ENCODE measurements around the gene JCHAIN.
A peak's percentile ranks its signal among the peaks of the same experiment; 100 is the strongest.
"Not testable (repeated sequence)": the region's sequence is repeated elsewhere in the genome, so short reads cannot be mapped to it uniquely, and the experiment has no call there.

Gene JCHAIN

DNA sequence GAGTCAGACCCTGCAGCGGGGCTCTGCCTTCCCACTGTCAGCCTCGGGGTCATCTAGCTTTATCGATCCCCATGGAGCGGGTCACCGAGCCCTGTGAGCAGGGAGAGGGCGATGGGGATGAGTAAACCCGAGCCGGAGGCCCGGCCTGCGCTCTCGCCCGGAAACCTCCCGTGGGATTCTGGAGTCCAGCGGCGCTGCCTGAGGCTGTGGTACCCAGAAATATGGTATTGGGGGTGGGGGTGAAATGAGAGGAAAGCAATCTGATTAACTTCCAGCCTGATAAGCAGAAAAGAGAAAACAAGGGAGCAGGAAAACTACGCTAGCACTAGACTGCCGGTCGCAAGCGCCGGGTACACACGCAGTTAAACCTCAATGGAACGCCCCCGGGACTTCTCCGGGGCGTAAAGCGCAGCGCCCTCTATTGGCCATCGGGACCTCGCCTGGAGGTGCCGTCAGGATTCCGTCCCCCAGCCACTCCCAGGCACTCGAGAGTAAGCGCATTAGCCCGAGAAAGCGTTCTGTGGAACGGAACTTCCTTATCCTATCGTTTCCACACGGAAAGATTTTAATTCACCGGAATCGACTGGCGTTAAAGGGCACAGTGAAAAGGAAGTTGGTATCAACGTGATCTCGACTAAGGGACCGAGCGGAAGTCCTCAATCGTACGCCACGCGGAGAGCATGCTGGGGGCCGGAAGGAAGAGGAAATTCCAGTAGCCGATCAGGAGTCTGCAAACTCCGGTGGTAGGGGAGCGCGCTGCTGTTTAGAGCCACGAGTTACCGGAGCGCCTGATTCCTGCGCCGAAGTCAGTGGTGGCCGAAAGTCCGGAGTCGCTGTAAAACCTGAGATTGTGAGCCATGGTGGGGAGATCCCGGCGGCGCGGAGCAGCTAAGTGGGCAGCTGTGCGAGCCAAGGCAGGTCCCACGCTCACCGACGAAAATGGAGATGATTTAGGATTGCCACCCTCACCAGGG is 21.8 kb upstream of the JCHAIN start, which contains the start of gene UTP3:
Gene UTP3 (plus strand): TSS at position 712 of the 974 bp plus-strand sequence. CDS start 146 bp downstream, at position 858.
- peak; percentile 83 for DNase-seq (ENCODE audit: low read depth)

DNA sequence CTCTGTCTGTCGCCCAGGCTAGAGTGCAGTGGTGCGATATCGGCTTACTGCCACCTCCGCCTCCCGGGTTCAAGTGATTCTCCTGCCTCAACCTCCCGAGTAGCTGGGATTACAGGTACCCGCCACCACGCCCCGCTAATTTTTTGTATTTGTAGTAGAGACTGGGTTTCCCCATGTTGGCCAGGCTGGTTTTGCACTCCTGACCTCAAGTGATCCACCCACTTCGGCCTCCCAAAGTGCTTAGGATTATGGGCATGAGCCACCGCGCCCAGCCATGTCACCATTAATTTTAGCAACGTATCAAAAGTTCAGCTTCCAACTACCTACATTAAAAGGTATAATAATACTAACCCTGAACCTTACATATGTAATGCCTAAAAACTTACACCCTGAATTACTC is 21.1 kb upstream of the JCHAIN start:
- DNase-seq (ENCODE audit: low read depth) = no peak

DNA sequence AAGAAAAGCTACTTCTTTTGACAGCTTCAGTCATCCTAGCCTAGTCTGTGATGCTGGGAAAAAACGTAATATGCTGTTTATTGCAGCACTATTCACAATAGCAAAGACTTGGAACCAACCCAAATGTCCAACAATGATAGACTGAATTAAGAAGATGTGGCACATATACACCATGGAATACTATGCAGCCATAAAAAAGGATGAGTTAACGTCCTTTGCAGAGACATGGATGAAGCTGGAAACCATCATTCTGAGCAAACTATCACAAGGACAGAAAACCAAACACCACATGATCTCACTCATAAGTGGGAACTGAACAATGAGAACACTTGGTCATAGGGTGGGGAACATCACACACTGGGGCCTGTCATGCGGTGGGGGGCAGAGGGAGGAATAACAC is 15.8 kb upstream of the JCHAIN start:
- DNase-seq (ENCODE audit: low read depth) = not testable (repeated sequence)

DNA sequence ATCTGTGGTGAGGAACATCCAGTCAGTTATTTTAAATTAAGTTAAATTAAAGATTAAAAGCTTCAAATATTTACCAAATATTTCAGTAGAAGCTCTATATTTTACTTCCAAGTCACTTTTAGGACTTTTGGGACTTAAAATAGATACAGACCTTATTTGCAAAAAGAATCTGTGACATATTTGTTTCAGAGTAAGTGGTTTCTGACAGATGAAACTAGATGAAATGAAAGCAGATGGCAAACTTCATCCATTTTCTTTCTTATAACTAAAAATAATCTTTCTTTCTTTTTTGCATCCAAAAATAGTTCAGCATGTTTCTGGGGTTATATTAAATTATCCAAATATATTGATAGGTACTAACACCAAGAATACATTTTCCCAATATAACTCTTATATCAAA is 15.4 kb upstream of the JCHAIN start:
- DNase-seq (ENCODE audit: low read depth) = no peak

DNA sequence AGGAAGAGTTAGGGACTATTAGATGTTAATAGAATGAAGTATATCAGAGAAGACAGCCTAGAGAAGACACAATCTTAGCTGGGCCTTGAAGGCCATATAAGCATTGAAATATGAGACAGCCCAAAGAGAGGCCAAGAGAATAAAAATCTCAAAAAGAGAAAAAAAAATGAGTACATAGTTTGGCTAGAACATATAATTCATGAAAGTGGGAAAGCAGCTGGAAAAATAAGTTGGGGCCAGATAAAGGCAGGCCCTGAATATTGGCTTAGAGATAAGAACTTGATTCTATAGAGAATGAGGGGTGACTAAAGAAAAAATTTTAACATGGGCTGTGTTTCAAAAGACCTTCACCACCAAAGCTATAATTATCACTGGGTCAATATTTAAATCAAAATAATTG is 14.6 kb upstream of the JCHAIN start:
- no peak for DNase-seq (ENCODE audit: low read depth)

DNA sequence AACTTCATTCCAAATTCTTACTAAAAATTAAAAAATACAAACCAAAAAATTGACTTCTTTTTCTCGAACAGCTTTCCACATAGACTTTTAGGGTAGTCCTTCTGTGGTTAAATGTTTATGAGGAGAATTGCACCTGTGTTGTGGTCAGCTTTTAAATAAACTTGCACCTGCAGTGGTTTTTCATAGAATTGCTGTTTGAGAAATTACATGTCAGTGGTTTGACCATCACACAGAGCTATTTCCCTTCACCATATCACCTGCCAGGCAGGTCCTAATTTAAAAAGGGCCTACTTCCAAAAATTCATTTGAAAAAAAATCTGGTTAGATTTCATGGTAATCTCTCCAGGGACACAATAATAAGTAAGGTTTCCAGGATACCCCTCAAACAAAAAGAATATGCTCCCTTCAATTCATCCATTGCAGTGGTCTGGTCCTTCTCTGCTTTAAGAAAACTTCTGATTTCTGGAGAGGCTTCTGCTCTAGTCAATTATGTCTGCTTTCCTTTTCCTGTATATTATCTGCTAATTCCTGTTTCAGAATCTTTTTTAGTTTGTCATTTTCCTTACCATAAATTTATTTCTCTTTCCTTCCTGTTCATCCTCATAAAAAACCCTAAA is 12.2 kb upstream of the JCHAIN start:
- DNase-seq (ENCODE audit: low read depth) = no peak

DNA sequence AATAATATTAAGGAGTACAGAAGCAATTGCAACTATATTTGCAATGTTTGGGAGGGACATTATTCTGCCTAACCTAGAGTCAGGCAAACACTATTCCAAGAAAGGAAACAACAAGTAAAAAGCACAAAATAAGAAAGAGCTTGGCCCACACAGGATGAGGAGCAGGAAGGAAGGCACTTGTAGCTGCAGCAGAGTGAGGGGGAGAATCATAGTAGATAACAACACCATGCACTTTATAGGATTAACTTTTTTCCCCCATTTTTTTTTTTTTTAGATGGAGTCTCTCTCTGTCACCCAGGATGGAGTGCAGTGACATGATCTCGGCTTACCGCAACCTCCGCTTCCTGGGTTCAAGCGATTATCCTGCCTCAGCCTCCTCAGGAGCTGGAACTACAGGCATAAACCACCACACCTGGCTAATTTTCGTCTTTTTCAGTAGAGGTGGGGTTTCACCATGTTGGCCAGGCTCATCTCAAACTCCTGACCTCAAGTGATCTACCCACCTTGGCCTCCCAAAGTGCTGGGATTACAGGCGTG is 10.3 kb upstream of the JCHAIN start:
- no peak for DNase-seq (ENCODE audit: low read depth)

DNA sequence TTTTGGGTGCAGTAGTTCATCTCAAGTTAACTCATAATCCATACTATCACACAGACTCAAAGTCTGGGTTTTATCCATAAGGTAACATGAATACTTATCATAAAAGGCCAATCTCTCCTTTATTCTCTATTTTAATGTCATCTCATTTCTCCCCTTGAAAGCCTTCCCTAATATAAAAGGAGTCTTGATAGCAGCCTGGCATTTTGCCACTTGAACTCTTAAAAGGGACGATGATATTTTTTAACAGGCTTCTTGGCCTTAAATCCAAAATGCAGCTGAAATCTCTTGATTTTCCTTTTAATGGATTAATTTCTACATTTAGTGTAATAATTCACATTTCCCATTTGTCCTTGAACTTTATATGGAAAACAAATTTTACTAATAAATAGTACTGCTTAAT is 8.4 kb upstream of the JCHAIN start:
- no peak for DNase-seq (ENCODE audit: low read depth)

DNA sequence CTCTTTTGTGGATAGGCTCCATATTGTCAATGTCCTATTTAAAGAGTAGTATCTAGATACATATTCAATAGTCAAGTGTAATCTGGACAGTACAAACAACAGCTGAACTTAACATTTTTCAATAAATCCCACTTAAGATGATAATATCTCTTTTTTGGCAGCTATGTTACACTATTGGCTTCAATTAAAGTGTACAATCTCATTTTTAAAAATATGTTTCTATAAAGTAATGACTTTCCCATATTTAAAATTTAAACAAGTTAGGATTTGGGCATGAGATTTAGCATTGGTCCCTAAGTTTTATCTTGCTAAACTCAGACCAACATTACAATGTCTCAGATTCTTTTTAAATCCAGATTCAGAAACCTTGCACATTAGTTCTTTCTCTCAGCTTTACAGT is 7.9 kb upstream of the JCHAIN start:
- no peak for DNase-seq (ENCODE audit: low read depth)

DNA sequence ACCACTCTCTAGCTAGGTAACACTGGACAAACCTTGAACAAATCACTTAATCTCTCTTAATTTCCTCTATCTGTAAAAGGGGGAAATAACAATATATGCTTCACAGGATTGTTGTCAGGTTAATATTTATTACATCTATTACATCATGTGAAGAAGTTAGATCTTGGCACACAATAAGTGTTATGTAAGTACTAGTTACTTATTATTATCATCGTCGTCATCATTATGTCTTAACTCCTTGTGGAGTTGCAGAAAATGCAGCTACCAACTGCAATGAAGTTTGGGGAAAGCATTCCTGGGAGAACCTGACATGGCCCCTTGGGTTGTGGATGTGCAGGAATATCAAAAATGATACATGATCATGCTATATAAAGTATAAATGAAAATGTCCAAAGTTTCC is 4.8 kb upstream of the JCHAIN start:
- no peak for DNase-seq (ENCODE audit: low read depth)

DNA sequence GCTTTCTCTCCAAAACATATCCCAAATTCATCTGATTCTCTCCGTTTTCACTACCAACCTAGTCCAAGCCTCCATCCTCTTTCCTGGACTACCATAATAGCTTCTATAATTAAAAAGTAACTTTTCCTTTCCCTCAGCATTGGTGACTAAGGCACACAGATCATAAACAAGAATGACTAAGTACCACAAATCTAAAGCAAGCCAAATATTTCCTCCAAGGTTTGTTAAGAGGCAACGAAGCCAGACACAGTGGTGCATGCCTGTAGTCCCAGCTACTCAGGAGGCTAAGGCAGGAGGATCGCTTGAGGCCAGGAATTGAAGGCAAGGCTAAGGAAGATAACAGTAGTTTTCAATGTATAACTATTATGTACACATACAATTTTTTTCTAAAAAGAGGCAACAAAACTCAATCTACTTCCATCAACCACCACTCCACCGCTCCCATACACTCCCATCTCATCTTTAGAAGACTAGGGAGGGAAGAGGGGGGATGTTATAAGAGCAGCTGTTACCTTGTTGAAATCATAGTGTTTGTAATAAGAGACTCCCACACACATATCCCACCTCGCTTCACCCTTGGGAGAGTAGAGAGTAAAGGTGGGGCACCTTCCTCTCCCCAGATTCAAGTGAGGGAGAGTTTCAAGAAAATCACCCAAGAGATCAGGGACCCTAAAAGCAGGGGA is 4.2 kb upstream of the JCHAIN start:
- no peak for DNase-seq (ENCODE audit: low read depth)

DNA sequence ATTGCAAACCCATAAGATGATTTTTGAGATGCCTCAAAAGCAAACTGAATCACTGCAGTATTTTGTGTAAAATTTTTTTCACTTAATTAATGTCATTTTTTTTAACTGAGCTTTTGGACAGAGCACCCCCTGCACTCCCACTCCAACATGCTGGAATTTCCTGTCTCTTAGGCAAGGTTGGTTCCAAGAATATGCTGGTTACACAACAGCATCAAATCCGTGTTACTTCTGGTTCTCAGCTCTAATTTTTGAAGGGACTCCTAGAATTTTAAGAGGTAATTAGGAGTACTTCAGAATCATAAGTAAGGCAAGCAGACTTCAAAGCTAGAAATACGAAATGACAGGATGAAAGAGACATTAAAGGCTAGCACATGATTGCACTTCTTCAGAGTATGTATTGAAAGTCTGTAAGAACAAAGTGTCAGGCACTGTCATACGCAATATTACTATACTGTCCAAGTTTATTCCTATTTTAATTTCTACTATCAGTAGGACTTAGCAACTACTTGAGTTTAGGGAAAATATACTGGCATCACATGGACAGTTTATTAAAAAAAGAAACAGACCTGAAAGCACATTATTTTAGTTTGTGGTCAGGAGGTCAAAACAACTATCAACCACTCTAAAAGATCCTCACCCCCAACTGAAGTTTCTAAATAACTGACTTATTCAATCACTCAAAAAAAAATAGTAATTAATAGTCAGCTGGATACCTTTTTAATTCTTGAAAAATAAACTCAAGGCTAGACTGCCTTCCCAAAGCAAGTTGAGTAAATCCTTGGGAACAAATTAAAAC is 1.6 kb upstream of the JCHAIN start:
- no peak for DNase-seq (ENCODE audit: low read depth)

DNA sequence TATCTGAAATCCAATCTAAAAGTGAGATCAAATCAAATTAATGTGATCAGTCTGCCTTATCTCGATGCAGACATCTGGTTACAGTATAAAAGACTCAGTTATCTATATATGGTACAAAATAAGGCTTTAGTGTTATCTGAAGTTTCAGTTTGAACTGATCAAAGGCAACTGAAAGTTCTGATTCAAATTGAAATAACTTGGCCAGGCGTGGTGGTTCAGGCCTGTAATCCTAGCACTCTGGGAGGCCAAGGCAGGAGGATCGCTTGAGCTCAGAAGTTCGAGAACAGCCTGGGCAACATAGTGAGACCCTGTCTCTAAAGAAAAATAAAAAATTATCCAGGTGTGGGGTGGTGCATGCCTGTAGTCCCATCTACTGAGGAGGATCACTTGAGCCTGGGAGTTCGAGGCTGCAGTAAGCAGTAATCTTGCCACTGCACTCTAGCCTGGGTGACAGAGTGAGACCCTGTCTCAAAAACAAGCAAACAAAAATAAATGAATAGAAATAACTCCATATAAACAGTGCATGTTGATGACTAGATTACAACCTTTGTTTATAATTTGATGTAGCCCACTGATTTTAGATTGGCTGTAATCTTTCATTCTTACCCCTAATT is 4.9 kb downstream of the JCHAIN start:
- DNase-seq (ENCODE audit: low read depth) = not testable (repeated sequence)

DNA sequence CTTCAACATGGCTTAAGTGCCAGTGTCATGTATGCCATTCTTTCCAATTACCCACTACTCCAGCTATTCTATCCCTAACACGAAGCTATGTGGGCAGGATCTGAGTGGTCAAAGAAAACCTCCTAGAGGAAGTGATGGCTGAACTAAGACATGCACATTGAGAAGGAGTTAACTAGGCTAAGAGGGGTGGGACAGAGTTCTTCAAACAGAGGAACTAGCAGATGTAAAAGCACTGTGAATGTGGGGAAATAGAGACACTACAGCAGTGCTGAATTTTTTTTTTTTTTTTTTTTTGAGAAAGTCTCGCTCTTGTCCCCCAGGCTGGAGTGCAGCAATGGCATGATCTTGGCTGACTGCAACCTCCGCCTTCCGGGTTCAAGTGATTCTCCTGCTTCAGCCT is 6.2 kb downstream of the JCHAIN start:
- no peak for DNase-seq (ENCODE audit: low read depth)

DNA sequence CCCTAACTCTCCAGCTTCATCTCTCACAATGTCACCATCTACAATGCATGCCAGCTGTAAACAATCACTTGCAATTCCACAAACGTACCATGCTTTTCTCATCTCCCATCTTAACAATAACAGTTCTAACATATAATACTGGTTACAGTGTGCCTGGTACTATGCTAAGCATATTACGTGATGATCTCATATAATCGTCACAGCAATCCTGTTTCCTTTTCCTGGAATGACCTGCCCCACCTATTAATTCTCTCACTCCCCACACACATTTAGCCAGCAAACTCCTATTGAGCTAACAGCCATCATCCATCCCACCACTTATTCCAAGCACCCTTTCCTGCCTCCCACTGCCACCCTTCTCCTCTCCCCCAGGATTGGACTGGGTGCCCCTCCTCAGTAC is 7.9 kb downstream of the JCHAIN start:
- no peak for DNase-seq (ENCODE audit: low read depth)

DNA sequence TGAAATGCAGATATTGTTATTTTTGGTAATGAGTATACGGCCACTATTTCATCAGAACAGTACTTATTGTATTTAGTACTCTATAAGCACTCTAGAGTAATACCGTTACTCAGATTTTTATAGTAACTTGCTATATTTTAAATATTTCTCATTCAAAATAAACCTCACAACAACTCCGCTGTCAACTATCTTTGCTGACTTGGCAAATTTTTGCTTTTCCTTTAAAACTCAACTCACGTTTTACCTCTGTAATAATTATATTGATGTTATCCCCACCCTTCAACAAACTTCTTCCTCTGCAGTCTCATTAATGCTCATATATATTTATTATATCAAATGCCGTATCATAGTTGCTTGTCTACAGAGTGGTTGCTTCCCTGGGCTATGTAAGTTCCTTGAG is 9.0 kb downstream of the JCHAIN start:
- DNase-seq (ENCODE audit: low read depth) = no peak

DNA sequence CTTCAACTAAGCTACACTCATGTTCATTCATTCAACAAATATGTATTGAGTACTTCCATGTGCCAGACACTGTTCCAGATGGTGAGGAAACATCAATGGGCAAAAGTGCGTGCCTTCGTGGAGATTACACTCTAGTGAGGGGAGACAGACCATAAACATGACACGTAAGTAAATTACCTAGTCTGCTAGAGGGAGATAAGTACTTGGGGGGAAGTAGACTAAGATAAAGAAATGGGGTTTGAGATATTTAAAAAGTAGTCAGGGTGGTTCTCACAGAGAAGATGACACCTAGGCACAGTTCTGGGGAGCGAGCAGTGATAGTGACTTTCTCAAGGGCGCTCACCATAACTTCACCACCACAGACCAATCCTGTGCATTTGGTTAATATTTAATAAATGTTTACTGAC is 11.7 kb downstream of the JCHAIN start:
- no peak for DNase-seq (ENCODE audit: low read depth)

DNA sequence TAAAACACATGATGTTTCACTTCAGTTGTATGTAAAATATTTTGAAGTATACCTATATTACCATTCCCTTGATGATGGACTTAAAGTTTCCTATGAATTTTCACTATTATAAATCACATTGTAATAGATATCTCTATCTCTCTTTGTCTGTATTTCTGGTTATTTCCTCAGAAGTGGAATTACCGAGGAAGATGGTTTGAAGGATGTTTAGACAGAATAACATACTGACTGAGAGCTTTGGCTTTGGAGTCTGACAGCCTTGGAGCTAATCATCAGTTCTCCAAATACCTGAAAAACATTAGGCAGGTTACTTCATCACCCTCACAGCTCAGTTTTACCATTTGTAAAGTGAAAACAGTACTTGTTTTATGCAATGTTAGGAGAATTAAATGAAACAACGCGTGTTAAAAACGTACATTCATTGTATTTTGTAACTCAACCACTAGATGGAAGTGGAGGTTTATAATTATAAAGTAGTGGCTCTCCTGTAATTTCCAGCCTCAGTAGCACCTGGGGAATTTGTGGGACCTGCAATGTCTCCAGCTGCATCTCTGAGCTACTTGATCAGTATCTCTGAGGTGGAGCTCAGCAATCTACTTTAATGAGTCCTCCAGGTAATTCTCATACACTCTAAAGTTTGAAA is 14.3 kb downstream of the JCHAIN start:
- no peak for DNase-seq (ENCODE audit: low read depth)

DNA sequence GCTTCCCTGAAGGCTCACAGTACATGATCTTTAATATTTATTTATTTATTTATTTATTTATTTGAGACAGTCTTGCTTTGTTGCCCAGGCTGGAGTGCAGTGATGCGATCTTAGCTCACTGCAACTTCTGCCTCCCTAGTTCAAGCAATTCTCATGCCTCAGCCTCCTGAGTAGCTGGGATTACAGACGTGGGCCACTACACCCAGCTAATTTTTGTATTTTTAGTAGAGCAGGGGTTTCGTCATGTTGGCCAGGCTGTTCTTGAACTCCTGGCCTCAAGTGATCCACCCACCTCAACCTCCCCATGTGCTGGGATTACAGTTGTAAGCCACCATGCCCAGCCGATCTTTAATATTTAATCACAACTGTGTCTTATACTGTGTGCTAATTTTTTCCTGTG is 15.6 kb downstream of the JCHAIN start:
- DNase-seq (ENCODE audit: low read depth) = not testable (repeated sequence)

DNA sequence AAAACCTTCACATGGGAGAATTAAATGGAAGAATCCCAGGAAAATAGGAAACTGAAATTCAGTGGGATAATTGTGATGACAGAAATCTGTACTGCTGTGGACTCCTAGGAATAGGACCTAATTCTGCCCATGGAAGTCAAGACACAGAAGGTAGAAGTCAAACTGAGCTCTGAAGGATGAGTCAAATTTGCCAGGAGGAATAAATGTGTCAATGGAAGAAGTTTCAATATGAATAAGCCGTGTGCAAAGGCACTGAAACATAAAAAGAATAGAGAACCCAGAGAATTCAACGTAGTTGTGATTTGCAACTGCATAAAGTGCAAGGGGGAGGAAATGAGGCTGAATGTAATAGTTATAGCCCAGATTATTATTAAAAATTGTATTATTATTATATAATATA is 26.1 kb downstream of the JCHAIN start:
- no peak for DNase-seq (ENCODE audit: low read depth)

Measured in T-helper 22 cell (primary cell).